ENCODE measurements around the gene ATP8B3. TPM values are rescaled to one million over a fixed set of nuclear protein-coding genes. Genes with fewer than 3 reads are reported as not detected.

ATP8B3 gene
- total and polyA plus RNA-seq, 9 of the 15 experiments (the other 6 are each of a cell fraction or from before 2014, with no cell fraction given), result 1.2 to 12.3 (median 3.8) TPM

DNA sequence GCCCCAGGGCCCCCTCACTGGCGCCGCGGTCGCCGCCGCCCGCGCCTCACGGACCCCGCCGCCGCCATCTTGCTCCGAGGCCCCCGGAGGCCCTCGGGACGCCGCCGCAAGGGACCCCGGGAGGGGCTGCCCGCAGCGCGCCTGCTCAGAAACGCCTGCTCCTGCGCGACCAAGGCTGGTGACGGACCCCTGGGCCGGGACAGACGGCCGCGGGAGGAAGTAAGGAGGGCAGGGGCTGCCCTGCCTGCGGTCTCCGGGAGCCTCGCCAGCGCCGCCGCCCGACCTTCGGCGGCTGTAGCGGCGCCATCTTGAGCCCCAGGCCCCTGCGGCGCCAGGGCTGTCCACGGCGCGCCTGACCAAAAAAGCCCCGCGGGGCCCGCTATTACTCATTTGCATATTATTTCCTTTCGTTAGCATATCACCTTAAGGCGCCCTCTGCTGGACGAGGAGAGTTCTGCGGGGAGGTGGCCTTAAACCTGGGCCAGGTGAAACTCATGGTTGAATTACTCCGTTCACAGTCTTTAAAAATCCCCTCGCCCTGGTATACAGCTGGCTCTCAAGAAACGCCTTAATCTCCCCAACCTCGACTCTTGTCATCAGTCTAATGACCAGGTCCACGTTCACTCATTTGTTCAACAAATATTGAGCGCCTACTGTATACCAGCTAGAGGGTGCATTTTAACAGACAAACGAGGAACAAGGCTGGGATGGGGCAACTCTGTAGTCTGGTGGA is 36.5 kb upstream of the ATP8B3 start, which contains the start of gene REXO1 (continued):
- TF ChIP-seq, protein P1, sequence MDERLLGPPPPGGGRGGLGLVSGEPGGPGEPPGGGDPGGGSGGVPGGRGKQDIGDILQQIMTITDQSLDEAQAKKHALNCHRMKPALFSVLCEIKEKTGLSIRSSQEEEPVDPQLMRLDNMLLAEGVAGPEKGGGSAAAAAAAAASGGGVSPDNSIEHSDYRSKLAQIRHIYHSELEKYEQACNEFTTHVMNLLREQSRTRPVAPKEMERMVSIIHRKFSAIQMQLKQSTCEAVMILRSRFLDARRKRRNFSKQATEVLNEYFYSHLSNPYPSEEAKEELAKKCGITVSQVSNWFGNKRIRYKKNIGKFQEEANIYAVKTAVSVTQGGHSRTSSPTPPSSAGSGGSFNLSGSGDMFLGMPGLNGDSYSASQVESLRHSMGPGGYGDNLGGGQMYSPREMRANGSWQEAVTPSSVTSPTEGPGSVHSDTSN (CRISPR knock-in tag; IDR thresholded peaks at IDR 0.05; ENCODE audit: low read depth), result no peak
- TF ChIP-seq, protein P1 (tag; conservative IDR thresholded peaks at IDR 0.05; ENCODE audit: low read depth), result no peak
- no peak for TF ChIP-seq HMG20A (CRISPR knock-in tag; conservative IDR thresholded peaks at IDR 0.05)
- no peak for TF ChIP-seq ZNF232 (CRISPR knock-in tag; IDR thresholded peaks at IDR 0.05)
- TF ChIP-seq CBX8 (IDR thresholded peaks at IDR 0.05; ENCODE audit: borderline replicate concordance, extremely low read depth, low read depth, low read length, poor library complexity, severe bottlenecking), result no peak
- no peak for TF ChIP-seq CBX3 (IDR thresholded peaks at IDR 0.05; ENCODE audit: borderline replicate concordance in 1 of 2, low read length in 2 of 2)
- peak; percentile 66 to 74 for TF ChIP-seq NRF1 (conservative IDR thresholded peaks at IDR 0.05 in 1 of 2, IDR thresholded peaks at IDR 0.05 in 1 of 2)
- no peak; the same call in 1 of the 2 replicates for TF ChIP-seq ZKSCAN1 (IDR thresholded peaks at IDR 0.05; ENCODE audit: low read depth, low read length)
- no peak for TF ChIP-seq TAF9B (IDR thresholded peaks at IDR 0.05; ENCODE audit: partially characterized antibody)
- peak in 1 of 2 experiments; percentile 38; a peak in 1 of 4 replicates for TF ChIP-seq TBL1XR1 (IDR thresholded peaks at IDR 0.05; ENCODE audit: low read length in 2 of 2)
- TF ChIP-seq ZBTB8A (IDR thresholded peaks at IDR 0.05; ENCODE audit: partially characterized antibody), result no peak
- no peak for TF ChIP-seq PTTG1 (tag; IDR thresholded peaks at IDR 0.05; ENCODE audit: low read depth)
- no peak for TF ChIP-seq FOXA1 (IDR thresholded peaks at IDR 0.05; ENCODE audit: borderline replicate concordance)
- TF ChIP-seq HDGF (IDR thresholded peaks at IDR 0.05), result no peak
- peak; percentile 85 for TF ChIP-seq ATF7 (IDR thresholded peaks at IDR 0.05)
- TF ChIP-seq ZNF347 (CRISPR knock-in tag; IDR thresholded peaks at IDR 0.05; ENCODE audit: low read depth), result no peak
- no peak for TF ChIP-seq THRAP3 (IDR thresholded peaks at IDR 0.05; ENCODE audit: borderline replicate concordance)
- no peak for TF ChIP-seq ZNF436 (CRISPR knock-in tag; IDR thresholded peaks at IDR 0.05)
